GM12878 (cell line): ENCODE measurements around the gene VPS52. TPM values are rescaled to one million over a fixed set of nuclear protein-coding genes. Genes with fewer than 3 reads are reported as not detected.
A peak's percentile ranks its signal among the peaks of the same experiment; 100 is the strongest.

ENCODE experiments used
- ATAC-seq: fragments of 200-7000 bp; cut with Tn5 transposase; 3 replicates; pipeline ENCODE4 v1.9.1; 2020; ENCODE audit warnings: mild to moderate bottlenecking, moderate library complexity
- BruUV-seq: library from RNA; stranded (reverse); fragments of 400-500 nt; replicated peaks from 2 replicates; lab custom pipeline; 2021; lab: Mats Ljungman, UMichigan
- CTCF ChIA-PET: fragments of 300-600 bp; sonication (Branson Sonifier 250); formaldehyde crosslinking; extraction: SDS; loops from one replicate; lab custom pipeline; 2021; ENCODE audit warnings: inconsistent platforms; lab: Yijun Ruan, JAX
- POLR2A ChIA-PET: fragments of 350-600 bp; formaldehyde crosslinking; extraction: SDS; loops from one replicate; lab custom pipeline; 2021; ENCODE audit warnings: inconsistent platforms; lab: Charles Lee
- RAD21 ChIA-PET: fragments of 300-600 bp; sonication (Branson Sonifier 250); formaldehyde crosslinking; loops from one replicate; lab custom pipeline; 2023; ENCODE audit warnings: antibody characterized with exemption; ENCODE audit not compliant: unreplicated experiment; lab: Charles Lee
- SMC1A ChIA-PET: fragments of 300-600 bp; sonication (Branson Sonifier 250); formaldehyde crosslinking; loops from one replicate; lab custom pipeline; 2023; ENCODE audit not compliant: unreplicated experiment, uncharacterized antibody; lab: Charles Lee
- DNase-seq: peaks from one replicate; pipeline ENCODE4 v3.0.0-alpha.2; 2011; ENCODE audit warnings: low read depth, low spot score
- FAIRE-seq: peaks from 3 replicates; lab custom pipeline; 2011; peaks lifted over from hg19 to GRCh38; lab: Jason Lieb, UNC
- H2AFZ ChIP-seq: 2 replicates; pipeline ENCODE4 v1.6.0; 2011; ENCODE audit warnings: low read depth, low read length, control low read depth; ENCODE audit not compliant: control insufficient read depth
- H3K27ac ChIP-seq: 2 replicates; pipeline ENCODE4 v1.5.1; 2011; ENCODE audit warnings: control low read depth; ENCODE audit not compliant: control insufficient read depth, insufficient read depth
- H3K27me3 ChIP-seq, 2 experiments: replicated peaks in 1 of 2; 2 replicates each; pipeline versions ENCODE4 v1.6.0 to v1.6.1; 2011; ENCODE audit warnings: low read length in 1 of 2; ENCODE audit not compliant: control insufficient read depth in 2 of 2, insufficient read depth in 2 of 2
- H3K36me3 ChIP-seq, 2 experiments: 2 replicates each; pipeline ENCODE4 v1.5.1; 2011; ENCODE audit warnings: low read length in 1 of 2; ENCODE audit not compliant: control insufficient read depth in 2 of 2, insufficient read depth in 2 of 2
- H3K4me1 ChIP-seq: 2 replicates; pipeline ENCODE4 v1.6.1; 2011; ENCODE audit warnings: mild to moderate bottlenecking, low read length, moderate library complexity, mixed read lengths; ENCODE audit not compliant: control insufficient read depth, insufficient read depth
- H3K4me2 ChIP-seq: 2 replicates; pipeline ENCODE4 v1.6.0; 2011; ENCODE audit warnings: control low read depth; ENCODE audit not compliant: control insufficient read depth, insufficient read depth
- H3K4me3 ChIP-seq: fragments of 200-600 bp; sonication (generic); 2 replicates; pipeline ENCODE4 v1.5.1; 2016
- H3K79me2 ChIP-seq: 2 replicates; pipeline ENCODE4 v1.6.0; 2011; ENCODE audit warnings: low read length; ENCODE audit not compliant: control insufficient read depth, insufficient read depth
- H3K9ac ChIP-seq: 2 replicates; pipeline ENCODE4 v1.8.0; 2011; ENCODE audit warnings: low read length, control low read depth, mixed read lengths; ENCODE audit not compliant: control insufficient read depth, insufficient read depth
- H3K9me3 ChIP-seq: replicated peaks from 3 replicates; pipeline ENCODE4 v1.5.1; 2011; ENCODE audit warnings: mild to moderate bottlenecking, low read length; ENCODE audit not compliant: control insufficient read depth, insufficient read depth
- H4K20me1 ChIP-seq: 2 replicates; pipeline ENCODE4 v1.6.0; 2011; ENCODE audit not compliant: control insufficient read depth, insufficient read depth
- CHD1 ChIP-seq: IDR thresholded peaks from 2 replicates; pipeline ENCODE4 v1.6.1; 2012; ENCODE audit warnings: low read depth, low read length, improper control_type of control experiment
- HDAC2 ChIP-seq: fragments of 200-600 bp; sonication (generic); IDR thresholded peaks from 2 replicates; pipeline ENCODE4 v1.6.1; 2017
- IKZF2 ChIP-seq, 2 experiments: fragments of 450-650 bp; IDR thresholded peaks; 2 replicates each; pipeline ENCODE4 v1.6.1; 2017; ENCODE audit warnings: mild to moderate bottlenecking in 2 of 2, moderate library complexity in 2 of 2
- IRF4 ChIP-seq: IDR thresholded peaks from 2 replicates; pipeline ENCODE4 v1.6.1; 2011; ENCODE audit warnings: low read depth, low read length
- KAT2A ChIP-seq: conservative IDR thresholded peaks from 2 replicates; pipeline ENCODE4 v1.6.1; 2011; ENCODE audit warnings: low read depth, low read length; ENCODE audit not compliant: control insufficient read depth
- MLLT1 ChIP-seq: fragments of 450-650 bp; IDR thresholded peaks from 2 replicates; pipeline ENCODE4 v1.6.1; 2016; ENCODE audit warnings: mild to moderate bottlenecking
- MXI1 ChIP-seq: fragments of 150-350 bp; IDR thresholded peaks from 2 replicates; pipeline ENCODE4 v1.6.1; 2011; ENCODE audit warnings: low read depth, mild to moderate bottlenecking, inconsistent platforms, low read length, improper control_type of control experiment
- RELA ChIP-seq: fragments of 450-650 bp; IDR thresholded peaks from 2 replicates; pipeline ENCODE4 v1.8.0; 2014; ENCODE audit warnings: borderline replicate concordance; ENCODE audit not compliant: partially characterized antibody
- RELB ChIP-seq: fragments of 450-650 bp; IDR thresholded peaks from 2 replicates; pipeline ENCODE4 v1.6.1; 2017; ENCODE audit warnings: low read depth, mild to moderate bottlenecking, moderate library complexity
- RUNX3 ChIP-seq: IDR thresholded peaks from 2 replicates; pipeline ENCODE4 v1.6.1; 2012; ENCODE audit warnings: low read length, inconsistent platforms
- SIX5 ChIP-seq: IDR thresholded peaks from 2 replicates; pipeline ENCODE4 v1.6.1; 2011; ENCODE audit warnings: mild to moderate bottlenecking, low read depth, low read length, moderate library complexity; ENCODE audit not compliant: severe bottlenecking
- SPI1 ChIP-seq: IDR thresholded peaks from 2 replicates; pipeline ENCODE4 v1.6.1; 2011; ENCODE audit warnings: low read depth, mild to moderate bottlenecking, low read length, moderate library complexity, borderline replicate concordance; ENCODE audit not compliant: insufficient read depth
- STAT3 ChIP-seq: IDR thresholded peaks from 2 replicates; pipeline ENCODE4 v1.6.1; 2011; ENCODE audit warnings: low read depth, low read length, improper control_type of control experiment
- SUZ12 ChIP-seq: fragments of 200-600 bp; sonication (generic); IDR thresholded peaks from one replicate; pipeline ENCODE4 v1.6.1; 2018; ENCODE audit warnings: antibody characterized with exemption, mild to moderate bottlenecking; ENCODE audit not compliant: unreplicated experiment
- USF1 ChIP-seq: IDR thresholded peaks from 2 replicates; pipeline ENCODE4 v1.6.1; 2011; ENCODE audit warnings: borderline replicate concordance, low read depth, mild to moderate bottlenecking, moderate library complexity, mixed read lengths, low read length; ENCODE audit not compliant: insufficient read depth; ENCODE audit errors: extremely low read length
- YY1 ChIP-seq: IDR thresholded peaks from 2 replicates; pipeline ENCODE4 v1.6.1; 2011; ENCODE audit warnings: low read depth, mild to moderate bottlenecking, low read length
- WGBS: methylation state at CpG from one replicate; pipeline ENCODE4 v1.1.6; 2016; ENCODE audit warnings: low lambda C conversion rate; ENCODE audit not compliant: insufficient replicate concordance, insufficient coverage; ENCODE audit errors: missing lambda C conversion rate; 5-methylcytosine and 5-hydroxymethylcytosine counted together
- in situ Hi-C: fragments of 300-500 bp; cut with MboI; formaldehyde crosslinking; loops from 9 replicates; pipeline ENCODE4 v1.14.3; 2018; ENCODE audit warnings: mixed read lengths
- intact Hi-C: fragments of 100-400 bp; cut with micrococcal nuclease; formaldehyde crosslinking; loops from one replicate; pipeline ENCODE4 v1.14.2; 2022; ENCODE audit not compliant: unreplicated experiment
- polyA plus RNA-seq, 11 experiments: library from polyadenylated mRNA; depleted of rRNA in 4 of 11; unstranded in 6 of 11; stranded (reverse) in 5 of 11; fragments of >200 nt; fragmentation: Nextera tagmentation in 4 of 11; fragmentation: Illumina TruSeq in 1 of 11; extraction: Ambion mirVana in 4 of 11; extraction: Trizol in 1 of 11; gene quantifications; 1 replicate in 1 of 11; 2 replicates in 10 of 11; pipeline versions ENCODE4 v1.2.1 to v1.2.3, GENCODE V29; 2011 to 2016; ENCODE audit warnings: inconsistent platforms in 2 of 11, missing spikeins in 2 of 11, low read depth in 1 of 11
- total RNA-seq, 4 experiments: library from RNA; depleted of rRNA in 3 of 4; stranded (reverse); fragments of >200 nt in 3 of 4; fragmentation: Illumina TruSeq in 1 of 4; extraction: Trizol in 1 of 4; gene quantifications; 2 replicates each; pipeline versions ENCODE4 v1.2.1 to v1.2.3, GENCODE V29; 2013 to 2021

Gene VPS52
- total and polyA plus RNA-seq, 10 of the 15 experiments (the other 5 are each of a cell fraction or from before 2014, with no cell fraction given), result 11.3 to 52.7 (median 36.7) TPM

DNA sequence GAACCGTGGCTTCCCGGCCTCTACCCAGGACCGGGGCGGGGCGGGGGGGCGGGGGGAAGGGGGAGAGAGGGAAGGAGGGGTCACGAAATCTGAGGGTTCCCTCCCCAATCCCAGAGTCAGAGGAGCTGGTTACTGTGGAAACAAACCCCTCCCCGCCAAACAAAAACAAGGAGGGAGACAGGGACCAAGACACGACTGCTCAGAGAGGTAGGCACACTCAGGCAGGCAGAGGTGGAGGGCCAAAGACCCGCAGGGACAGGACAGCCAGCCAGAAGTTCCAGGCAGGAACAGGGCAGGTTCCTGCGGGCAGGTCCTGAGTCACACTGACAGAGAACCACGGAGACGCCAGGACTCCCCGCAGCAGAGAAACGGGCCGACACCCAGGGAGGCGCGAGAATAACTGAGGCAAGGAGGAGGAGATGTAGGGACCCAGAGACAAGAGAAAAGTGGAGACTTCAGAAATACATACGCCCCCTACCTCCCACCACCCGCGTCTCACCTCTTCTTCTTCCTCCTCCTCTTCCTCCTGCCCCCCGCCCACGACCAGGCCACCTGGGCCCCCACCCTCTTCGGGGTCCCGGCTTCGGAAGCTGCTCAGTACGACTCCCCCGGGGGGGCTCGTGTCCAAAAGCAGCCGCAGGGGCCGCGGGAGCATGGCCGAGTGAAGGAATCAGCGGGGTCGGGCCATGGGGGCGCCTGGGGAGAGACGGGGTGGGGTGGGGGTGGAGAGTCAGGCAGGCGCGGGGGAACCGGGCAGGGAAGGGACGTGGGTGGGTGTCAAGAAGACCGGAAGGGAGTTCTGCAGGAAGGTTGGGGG, 26.5 kb upstream of the VPS52 start (continued):
- TF ChIP-seq MLLT1 (0 out of 2 replicates have a peak, but pooled peaks have one; percentile 25), STAT3 (no peak), SIX5 (no peak), HDAC2 (no peak), SUZ12 (no peak), YY1 (0 out of 2 replicates have a peak, but pooled peaks have one; percentile 15)

DNA sequence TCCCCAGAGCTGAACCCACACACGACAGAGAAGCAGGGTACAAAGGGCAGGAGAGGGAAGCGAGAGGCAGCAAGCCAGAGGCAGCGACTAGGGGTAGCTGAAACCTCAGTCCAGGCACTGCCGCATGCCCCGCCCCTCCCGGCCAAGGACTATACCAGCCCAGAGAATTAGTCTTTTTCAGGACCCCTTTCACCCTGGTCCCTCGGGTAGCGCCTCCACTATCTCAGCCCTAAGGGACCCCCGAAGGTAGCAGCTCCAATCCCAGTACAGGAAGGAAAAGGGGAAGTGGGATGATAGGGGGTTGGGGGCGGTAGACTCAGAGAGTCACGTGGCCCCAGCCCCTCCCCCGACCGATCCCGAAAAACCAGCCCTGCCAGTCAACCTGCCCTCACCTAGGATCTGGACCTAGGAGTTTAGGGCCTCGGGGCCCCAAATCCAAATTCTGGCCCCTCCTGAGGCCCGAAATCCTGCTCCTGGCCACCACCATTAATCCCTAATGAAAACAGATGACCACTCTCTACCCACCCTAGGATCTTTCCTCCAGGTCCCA, 25.8 kb upstream of the VPS52 start:
- Histone ChIP-seq H4K20me1 (no peaks in the 10 kb centered on the region), H3K27ac (no peak overlapping the region), H3K27me3 (no peaks in the 10 kb centered on the region), H3K4me2 (peak overlapping the region; percentile 93), H3K36me3 (peaks cover 0 to 10% of the 10 kb centered on the region in 2 experiments), H3K9ac (peak overlapping the region; percentile 18; the same call in 1 of the 2 replicates), H3K9me3 (no peaks in the 10 kb centered on the region), H3K4me1 (peaks cover 11% of the 10 kb centered on the region), H2AFZ (peak overlapping the region; percentile 54), H3K79me2 (peaks cover 4% of the 10 kb centered on the region; the same call in 1 of the 2 replicates), H3K4me3 (peak overlapping the region; percentile 100)
- ATAC-seq (peak; percentile 30), DNase-seq (no peak), FAIRE-seq (no peak)
- in situ Hi-C loops, result no loop called here
- no TSS peak for BruUV-seq
- POLR2A ChIA-PET, result interaction anchor here (0.6 to 3.4 kb wide), 12 partner anchors 8 to 271 kb away, joined by 3 to 41 read pairs (median 3); partner anchors contain the start of genes B3GALT4, PFDN6, RPS18 and TAPBP
- intact Hi-C loops, result no loop called here
- RAD21 ChIA-PET, result interaction anchor here (0.7 to 1.0 kb wide), 7 partner anchors 9 to 211 kb away, joined by 3 to 7 read pairs (median 3); partner anchors contain the start of genes B3GALT4, PFDN6, RPS18 and VPS52
- 3% methylated on average over 16 of the region's 16 CpGs for WGBS
- SMC1A ChIA-PET, result interaction anchor here (0.6 to 2.1 kb wide), 6 partner anchors 8 to 21 kb away, joined by 3 to 13 read pairs (median 6); partner anchors contain the start of genes B3GALT4, PFDN6, TAPBP and WDR46
- CTCF ChIA-PET, result interaction anchor here (1.1 to 4.5 kb wide), 2 partner anchors 20 to 26 kb away, joined by 4 to 30 read pairs; partner anchors contain the start of genes B3GALT4, RPS18 and VPS52
- TF ChIP-seq USF1, result peak; percentile 80
- 0 out of 2 replicates have a peak, but pooled peaks have one; percentile 5 for TF ChIP-seq RUNX3
- no peak for TF ChIP-seq RELA
- TF ChIP-seq KAT2A, result no peak
- peak; percentile 95 for TF ChIP-seq SPI1
- TF ChIP-seq MXI1, result no peak
- TF ChIP-seq RELB, result no peak
- TF ChIP-seq IRF4, result peak; percentile 66
- TF ChIP-seq CHD1, result no peak
- peak; percentile 56 to 58; a peak in 3 of 4 replicates for TF ChIP-seq IKZF2 (IDR thresholded peaks at IDR 0.05)
